Ovary (tissue), 3 donors: ENCODE data around the gene LRIG1.

Experiments
- POLR2A ChIP-seq: fragments of 450-650 bp; IDR thresholded peaks from one replicate; pipeline ENCODE4 v1.6.1; 2017; ENCODE audit warnings: antibody characterized with exemption, mild to moderate bottlenecking, moderate library complexity
- TF ChIP-seq, protein P1 (sequence below), 3 donors: fragments of 450-650 bp in 2 of 3; fragments of 200-600 bp in 1 of 3; IDR thresholded peaks; one replicate each; pipeline versions ENCODE4 v1.5.1 to v1.8.0; 2016 to 2022; ENCODE audit warnings: antibody characterized with exemption in 3 of 3, mild to moderate bottlenecking in 1 of 3
- donor health status: DM: no; HTN: no; CAD: no.

DNA sequence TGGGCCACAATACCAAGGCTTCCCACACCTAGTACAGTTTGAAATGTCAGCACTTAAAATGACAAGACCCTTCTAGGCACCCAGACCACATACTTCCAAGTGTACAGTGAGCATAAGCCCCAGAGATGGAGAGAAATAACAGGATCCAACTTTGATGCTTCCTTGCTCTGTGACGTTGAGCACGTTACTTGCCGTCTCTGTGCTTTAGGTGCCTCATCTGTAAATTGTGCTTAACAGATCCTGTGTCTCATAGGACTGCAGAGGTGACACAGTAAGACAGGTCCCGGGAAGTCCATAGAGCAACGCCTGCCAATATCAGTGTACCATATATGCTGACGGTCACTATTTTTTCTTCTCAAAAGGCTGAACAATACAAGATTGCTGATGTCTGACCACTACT, 59.1 kb downstream of the LRIG1 start:
- TF ChIP-seq, protein P1, sequence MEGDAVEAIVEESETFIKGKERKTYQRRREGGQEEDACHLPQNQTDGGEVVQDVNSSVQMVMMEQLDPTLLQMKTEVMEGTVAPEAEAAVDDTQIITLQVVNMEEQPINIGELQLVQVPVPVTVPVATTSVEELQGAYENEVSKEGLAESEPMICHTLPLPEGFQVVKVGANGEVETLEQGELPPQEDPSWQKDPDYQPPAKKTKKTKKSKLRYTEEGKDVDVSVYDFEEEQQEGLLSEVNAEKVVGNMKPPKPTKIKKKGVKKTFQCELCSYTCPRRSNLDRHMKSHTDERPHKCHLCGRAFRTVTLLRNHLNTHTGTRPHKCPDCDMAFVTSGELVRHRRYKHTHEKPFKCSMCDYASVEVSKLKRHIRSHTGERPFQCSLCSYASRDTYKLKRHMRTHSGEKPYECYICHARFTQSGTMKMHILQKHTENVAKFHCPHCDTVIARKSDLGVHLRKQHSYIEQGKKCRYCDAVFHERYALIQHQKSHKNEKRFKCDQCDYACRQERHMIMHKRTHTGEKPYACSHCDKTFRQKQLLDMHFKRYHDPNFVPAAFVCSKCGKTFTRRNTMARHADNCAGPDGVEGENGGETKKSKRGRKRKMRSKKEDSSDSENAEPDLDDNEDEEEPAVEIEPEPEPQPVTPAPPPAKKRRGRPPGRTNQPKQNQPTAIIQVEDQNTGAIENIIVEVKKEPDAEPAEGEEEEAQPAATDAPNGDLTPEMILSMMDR (IDR thresholded peaks at IDR 0.05) = no peak
- TF ChIP-seq POLR2A = no peak
